HuH-7 (cell line): Measurements from ENCODE around the gene SLF1.

Experiments
- DNase-seq: peaks from one replicate; pipeline ENCODE4 v3.0.0; 2011; ENCODE audit warnings: low spot score

Gene SLF1

GRCh38 chr5:94711785-94712184, 93.3 kb downstream of the SLF1 start:
- no peak for DNase-seq

GRCh38 chr5:94715768-94716167, 97.3 kb downstream of the SLF1 start:
- no peak for DNase-seq

GRCh38 chr5:94725142-94725541, 106.7 kb downstream of the SLF1 start:
- no peak for DNase-seq

GRCh38 chr5:94731471-94731870, 113.0 kb downstream of the SLF1 start:
- no peak for DNase-seq

GRCh38 chr5:94736498-94736897, 118.0 kb downstream of the SLF1 start:
- no peak for DNase-seq

- no peak for DNase-seq
Measured at GRCh38 chr5:94740286-94740685, 121.8 kb downstream of the SLF1 start.

- no peak for DNase-seq
Measured at GRCh38 chr5:94742852-94743251, 124.4 kb downstream of the SLF1 start.

- no peak for DNase-seq
Measured at GRCh38 chr5:94744906-94745305, 126.4 kb downstream of the SLF1 start.

- no peak for DNase-seq
Measured at GRCh38 chr5:94745786-94746730, 127.6 kb downstream of the SLF1 start.

- no peak for DNase-seq
Measured at GRCh38 chr5:94746731-94747124, 128.3 kb downstream of the SLF1 start.
